GM18873 (cell line): Measurements from ENCODE around the gene SLC7A4.
"Not testable (repeated sequence)": the region's sequence is repeated elsewhere in the genome, so short reads cannot be mapped to it uniquely, and the experiment has no call there.

ENCODE experiments used
- ATAC-seq: cut with Tn5 transposase; IDR thresholded peaks from one replicate; pipeline ENCODE4 v1.9.1; 2021; ENCODE audit warnings: mild to moderate bottlenecking, moderate library complexity, moderate number of reproducible peaks; ENCODE audit not compliant: unreplicated experiment, low FRiP score

Gene SLC7A4

GRCh38 chr22:21064917-21065864, 32.8 kb upstream of the SLC7A4 start:
- ATAC-seq: no peak

- not testable (repeated sequence) for ATAC-seq
Observed at GRCh38 chr22:21064425-21064824, 32.1 kb upstream of the SLC7A4 start.

GRCh38 chr22:21061660-21062321, 29.4 kb upstream of the SLC7A4 start:
- ATAC-seq: not testable (repeated sequence)

GRCh38 chr22:21060363-21060762, 28.0 kb upstream of the SLC7A4 start:
- ATAC-seq: not testable (repeated sequence)

- no peak for ATAC-seq
Observed at GRCh38 chr22:21055880-21056319, 23.5 kb upstream of the SLC7A4 start.

GRCh38 chr22:21055564-21055834, 23.1 kb upstream of the SLC7A4 start:
- ATAC-seq: no peak

GRCh38 chr22:21054714-21055563, 22.6 kb upstream of the SLC7A4 start:
- ATAC-seq: no peak

GRCh38 chr22:21054046-21054713, 21.8 kb upstream of the SLC7A4 start:
- ATAC-seq: no peak

- no peak for ATAC-seq
Observed at GRCh38 chr22:21052715-21053459, 20.5 kb upstream of the SLC7A4 start.

GRCh38 chr22:21051831-21052400, 19.6 kb upstream of the SLC7A4 start:
- no peak for ATAC-seq

GRCh38 chr22:21051145-21051830, 18.9 kb upstream of the SLC7A4 start:
- ATAC-seq: no peak

GRCh38 chr22:21048965-21049364, 16.6 kb upstream of the SLC7A4 start:
- ATAC-seq: not testable (repeated sequence)

GRCh38 chr22:21048448-21048847, 16.1 kb upstream of the SLC7A4 start:
- ATAC-seq: not testable (repeated sequence)

GRCh38 chr22:21047730-21048129, 15.4 kb upstream of the SLC7A4 start:
- ATAC-seq: no peak

GRCh38 chr22:21047035-21047661, 14.8 kb upstream of the SLC7A4 start:
- no peak for ATAC-seq

- no peak for ATAC-seq
Observed at GRCh38 chr22:21045585-21046294, 13.4 kb upstream of the SLC7A4 start, which contains the start of gene LRRC74B. Gene LRRC74B, plus strand, starts transcription at chr22:21045946. Its CDS starts 41 bp downstream, at chr22:21045987.

GRCh38 chr22:21044931-21045584, 12.7 kb upstream of the SLC7A4 start:
- ATAC-seq: no peak
